GM19240 (cell line): ENCODE data around the gene DPH1.

Experiments
- DNase-seq: peaks from one replicate; pipeline ENCODE4 v3.0.0; 2011; ENCODE audit warnings: low spot score; ENCODE audit not compliant: insufficient read length

Gene DPH1

GRCh38 chr17:2060681-2061440 lies 30.9 kb downstream of the DPH1 start:
- no peak for DNase-seq

GRCh38 chr17:2061441-2061958 lies 31.5 kb downstream of the DPH1 start:
- DNase-seq, result no peak

DNA sequence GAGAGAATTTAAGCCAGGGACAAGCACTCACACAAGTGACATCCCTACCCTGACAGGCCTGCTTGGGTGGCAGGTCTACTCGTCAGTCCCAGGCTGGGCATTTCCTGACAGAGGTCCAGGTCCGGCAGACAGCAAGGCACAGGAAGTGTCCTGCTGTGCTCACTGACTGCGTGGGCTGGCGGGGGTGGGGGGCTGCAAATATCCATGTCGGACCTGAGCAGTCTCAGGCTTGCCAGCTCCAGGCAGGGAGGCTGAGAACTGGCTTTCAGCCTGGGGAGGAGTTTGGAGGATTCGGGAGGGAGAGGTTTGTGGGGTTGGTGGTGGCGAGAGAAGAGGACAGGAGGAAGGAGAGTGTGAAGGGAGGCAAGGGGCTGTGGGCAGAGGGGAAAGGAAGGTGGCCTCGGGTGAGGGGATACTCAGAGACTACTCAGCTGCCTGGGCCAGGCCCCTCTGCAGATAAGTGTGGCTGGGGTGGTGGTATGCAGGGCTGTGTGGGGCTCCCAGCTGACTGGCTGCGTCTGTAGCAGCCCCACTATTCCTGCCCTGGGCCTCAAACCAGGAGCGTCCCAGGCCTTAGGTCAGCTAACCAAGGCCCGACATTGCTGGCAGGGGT lies 32.7 kb downstream of the DPH1 start:
- no peak for DNase-seq

GRCh38 chr17:2063261-2064146 lies 33.6 kb downstream of the DPH1 start:
- no peak for DNase-seq

DNA sequence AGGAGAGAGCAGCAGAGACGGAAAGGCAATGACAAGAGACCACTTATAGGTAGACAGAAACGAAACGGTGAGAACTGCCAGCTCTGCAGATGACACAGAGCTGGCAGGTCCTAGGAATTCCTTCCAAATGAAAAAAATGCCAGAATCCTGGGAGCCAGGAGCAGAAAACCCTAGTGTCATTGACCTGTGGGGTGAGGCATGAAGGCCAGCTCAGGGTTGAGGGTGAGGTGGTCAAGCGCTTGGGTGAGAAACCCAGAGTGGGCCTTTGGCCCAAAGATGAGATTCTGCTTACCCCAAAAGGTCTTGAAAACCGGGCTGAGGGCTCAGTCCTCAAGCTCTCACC lies 34.2 kb downstream of the DPH1 start:
- no peak for DNase-seq

DNA sequence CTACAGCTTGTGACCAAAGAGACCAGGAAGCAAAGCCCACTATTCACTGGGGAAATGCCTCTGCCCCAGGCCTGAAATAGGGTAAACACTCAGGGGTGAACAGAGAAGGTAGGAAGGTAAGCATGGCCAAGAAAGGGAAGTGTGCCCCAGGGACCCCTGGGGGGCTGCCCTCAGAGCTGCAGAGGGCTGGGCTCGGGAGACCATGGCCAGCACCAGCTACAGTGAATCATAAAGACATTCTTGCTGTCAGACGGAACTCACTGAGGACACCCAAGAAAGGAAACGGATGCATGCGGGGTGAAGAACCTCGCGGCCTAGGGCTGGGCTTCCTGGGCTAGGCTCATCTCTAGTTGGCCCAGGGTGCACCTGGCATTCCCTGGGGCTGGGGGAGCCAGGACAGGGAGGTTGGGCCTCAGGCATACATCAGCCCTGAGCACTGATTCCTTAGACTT lies 34.6 kb downstream of the DPH1 start:
- DNase-seq, result no peak

GRCh38 chr17:2064980-2065785 lies 35.2 kb downstream of the DPH1 start:
- no peak for DNase-seq

- no peak for DNase-seq
Observed at GRCh38 chr17:2065949-2066400, 36.0 kb downstream of the DPH1 start.

GRCh38 chr17:2067048-2067561 lies 37.2 kb downstream of the DPH1 start:
- no peak for DNase-seq

GRCh38 chr17:2067608-2068024 lies 37.7 kb downstream of the DPH1 start:
- DNase-seq, result no peak

DNA sequence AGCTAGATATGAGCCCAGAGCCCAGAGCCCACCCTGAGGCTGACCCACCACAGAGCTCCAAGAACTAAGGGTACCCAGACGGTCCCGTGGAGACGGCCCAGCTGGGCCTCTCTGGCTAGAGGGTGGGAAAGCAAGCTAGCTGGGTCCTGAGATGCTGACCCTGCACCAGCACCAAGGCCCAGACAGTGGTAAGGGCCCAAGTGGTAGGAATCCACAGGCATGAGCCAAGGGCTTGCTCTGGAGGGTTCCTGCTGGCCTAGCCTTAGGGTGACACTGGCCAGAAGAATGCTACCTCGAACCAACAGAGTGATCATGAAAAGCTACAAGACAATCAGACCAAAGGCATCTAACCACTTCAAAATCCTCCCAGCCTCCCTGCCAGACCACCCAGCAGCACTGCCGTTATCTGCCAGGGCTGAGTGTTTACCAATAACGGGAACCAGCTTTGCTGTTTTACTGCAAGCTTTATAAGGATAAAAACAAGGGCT lies 38.1 kb downstream of the DPH1 start:
- no peak for DNase-seq

DNA sequence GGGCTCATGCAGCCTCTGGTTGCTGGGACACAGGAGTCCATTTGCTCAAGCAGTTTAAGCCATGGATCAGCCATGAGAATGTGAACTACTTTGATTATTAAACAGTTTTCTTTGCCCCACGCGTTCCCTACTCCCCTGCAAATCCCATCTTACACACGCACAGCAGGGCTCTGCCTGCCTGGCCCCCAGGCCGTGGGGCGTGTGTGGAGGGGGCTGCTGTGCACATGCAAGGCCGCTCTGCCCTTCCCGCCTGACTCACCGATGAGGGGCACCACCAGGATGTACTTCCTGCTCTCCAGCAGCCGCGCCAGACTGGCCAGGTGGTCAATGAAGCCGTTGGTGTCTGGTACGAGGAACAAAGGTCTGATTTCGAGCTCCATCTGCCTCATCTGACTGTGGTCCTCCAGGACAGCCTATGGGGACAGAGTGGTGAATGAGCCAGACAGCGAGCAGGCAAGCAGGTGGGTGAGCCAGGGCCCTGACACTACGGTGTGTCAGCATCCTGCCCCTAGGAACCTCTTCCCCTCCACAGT lies 38.6 kb downstream of the DPH1 start:
- DNase-seq, result no peak

GRCh38 chr17:2070241-2071023 lies 40.5 kb downstream of the DPH1 start:
- DNase-seq, result peak; percentile 80

GRCh38 chr17:2071024-2071385 lies 41.1 kb downstream of the DPH1 start:
- DNase-seq, result no peak

GRCh38 chr17:2071455-2072281 lies 41.7 kb downstream of the DPH1 start:
- no peak for DNase-seq

DNA sequence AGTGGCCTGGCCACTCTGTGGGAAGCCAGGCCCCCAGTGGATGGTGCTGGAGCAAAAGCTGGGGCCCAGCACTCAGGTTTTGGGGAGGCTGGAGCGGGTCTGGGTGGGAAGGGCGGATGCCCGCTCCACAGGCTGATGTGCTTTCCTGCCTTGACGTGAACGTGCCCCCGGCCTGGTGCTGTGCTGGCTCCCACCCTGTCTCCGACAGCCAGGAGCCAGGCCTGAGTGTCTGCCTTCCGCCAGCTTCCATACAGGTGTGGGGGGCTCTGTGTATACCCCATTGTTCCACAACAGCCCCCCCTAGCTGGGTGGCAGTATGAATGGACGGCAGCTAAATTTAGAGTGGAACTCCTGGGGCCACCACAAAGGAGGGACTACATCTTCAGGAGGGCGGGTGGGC lies 45.0 kb downstream of the DPH1 start:
- no peak for DNase-seq

DNA sequence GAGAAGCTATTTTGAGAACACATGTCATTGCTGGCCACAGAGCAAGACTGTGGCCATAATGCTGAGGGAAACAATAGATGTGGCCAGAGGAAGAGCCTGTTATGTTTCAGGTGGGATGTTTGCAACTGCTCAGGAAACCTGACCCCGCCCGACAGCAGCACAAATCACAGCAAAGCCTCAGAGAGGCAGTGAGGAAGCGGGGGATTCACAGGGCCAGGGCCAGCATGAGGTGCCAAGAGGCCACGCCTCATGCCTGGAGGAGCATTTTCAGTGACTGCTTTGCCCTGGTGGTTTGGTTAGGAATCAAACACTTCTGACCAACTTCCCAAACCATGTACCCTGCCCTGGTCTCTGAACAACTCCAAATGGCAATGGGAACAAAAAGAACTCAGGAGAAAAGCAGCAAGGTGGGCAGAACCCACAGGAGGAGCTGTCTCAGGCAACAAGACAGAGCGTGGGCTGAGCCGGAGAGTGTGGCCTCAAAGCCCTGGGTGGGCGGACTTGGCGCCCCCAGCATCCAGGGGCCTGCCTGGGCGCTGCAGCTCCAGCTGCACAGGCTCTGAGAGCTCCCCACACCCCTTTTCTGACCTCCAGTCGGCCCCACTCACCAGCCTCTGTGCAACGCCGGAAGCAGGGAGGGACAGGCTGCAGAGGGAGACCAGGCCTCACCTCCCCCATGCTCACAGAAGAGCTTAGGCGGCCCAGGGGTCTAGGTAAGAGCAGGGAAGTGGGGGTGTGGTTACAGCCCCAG lies 45.6 kb downstream of the DPH1 start:
- DNase-seq, result no peak
